ENCODE data around the gene CAMK2D. TPM values are rescaled to one million over a fixed set of nuclear protein-coding genes. Genes with fewer than 3 reads are reported as not detected.

Gene CAMK2D
- total RNA-seq, 1 experiment from 2014 or later, result 29.5 TPM

DNA sequence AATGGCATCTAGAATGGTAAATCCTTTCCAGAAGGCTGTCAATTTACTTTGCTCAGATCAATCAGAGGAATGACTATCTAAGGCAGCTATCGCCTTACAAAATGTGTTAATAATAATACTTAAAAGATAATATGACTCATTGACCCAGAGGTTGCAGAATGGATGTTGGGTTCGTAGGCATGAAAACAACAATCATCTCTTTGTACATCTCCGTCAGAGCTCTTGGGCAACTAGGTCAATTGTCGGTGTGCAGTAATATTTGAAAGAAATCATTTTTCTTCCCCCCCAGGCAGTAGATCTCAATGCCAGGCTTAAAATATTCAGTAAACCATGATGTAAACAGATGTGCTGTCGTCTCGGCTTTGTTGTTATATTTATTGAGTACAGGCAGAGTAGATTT, 165.1 kb downstream of the CAMK2D start:
- DNase-seq (ENCODE audit: low read depth, low spot score), result no peak
- Histone ChIP-seq H3K4me3 (ENCODE audit: low read depth in 2 of 2, low read length in 2 of 2) (no peak overlapping the region), H3K36me3 (ENCODE audit: control insufficient read depth, insufficient read depth, low read length) (no peaks in the 10 kb centered on the region), H3K9me3 (ENCODE audit: control insufficient read depth, insufficient read depth, low read depth, low read length) (no peaks in the 10 kb centered on the region), H3K4me1 (ENCODE audit: control insufficient read depth, insufficient read depth, low read length) (no peaks in the 10 kb centered on the region), H3K27me3 (ENCODE audit: control insufficient read depth, insufficient read depth, low read length) (no peaks in the 10 kb centered on the region), H3K27ac (ENCODE audit: low read length) (no peak overlapping the region)
- TF ChIP-seq, protein P1, sequence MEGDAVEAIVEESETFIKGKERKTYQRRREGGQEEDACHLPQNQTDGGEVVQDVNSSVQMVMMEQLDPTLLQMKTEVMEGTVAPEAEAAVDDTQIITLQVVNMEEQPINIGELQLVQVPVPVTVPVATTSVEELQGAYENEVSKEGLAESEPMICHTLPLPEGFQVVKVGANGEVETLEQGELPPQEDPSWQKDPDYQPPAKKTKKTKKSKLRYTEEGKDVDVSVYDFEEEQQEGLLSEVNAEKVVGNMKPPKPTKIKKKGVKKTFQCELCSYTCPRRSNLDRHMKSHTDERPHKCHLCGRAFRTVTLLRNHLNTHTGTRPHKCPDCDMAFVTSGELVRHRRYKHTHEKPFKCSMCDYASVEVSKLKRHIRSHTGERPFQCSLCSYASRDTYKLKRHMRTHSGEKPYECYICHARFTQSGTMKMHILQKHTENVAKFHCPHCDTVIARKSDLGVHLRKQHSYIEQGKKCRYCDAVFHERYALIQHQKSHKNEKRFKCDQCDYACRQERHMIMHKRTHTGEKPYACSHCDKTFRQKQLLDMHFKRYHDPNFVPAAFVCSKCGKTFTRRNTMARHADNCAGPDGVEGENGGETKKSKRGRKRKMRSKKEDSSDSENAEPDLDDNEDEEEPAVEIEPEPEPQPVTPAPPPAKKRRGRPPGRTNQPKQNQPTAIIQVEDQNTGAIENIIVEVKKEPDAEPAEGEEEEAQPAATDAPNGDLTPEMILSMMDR (IDR thresholded peaks at IDR 0.05), result no peak
- TF ChIP-seq TCF7L2 (IDR thresholded peaks at IDR 0.05; ENCODE audit: low read depth, low read length) (no peak), SIN3A (IDR thresholded peaks at IDR 0.05; ENCODE audit: borderline replicate concordance, insufficient read depth, low read depth, low read length) (no peak), POLR2AphosphoS5 (IDR thresholded peaks at IDR 0.05; ENCODE audit: low read depth, low read length) (no peak)
- TF ChIP-seq, protein P2, sequence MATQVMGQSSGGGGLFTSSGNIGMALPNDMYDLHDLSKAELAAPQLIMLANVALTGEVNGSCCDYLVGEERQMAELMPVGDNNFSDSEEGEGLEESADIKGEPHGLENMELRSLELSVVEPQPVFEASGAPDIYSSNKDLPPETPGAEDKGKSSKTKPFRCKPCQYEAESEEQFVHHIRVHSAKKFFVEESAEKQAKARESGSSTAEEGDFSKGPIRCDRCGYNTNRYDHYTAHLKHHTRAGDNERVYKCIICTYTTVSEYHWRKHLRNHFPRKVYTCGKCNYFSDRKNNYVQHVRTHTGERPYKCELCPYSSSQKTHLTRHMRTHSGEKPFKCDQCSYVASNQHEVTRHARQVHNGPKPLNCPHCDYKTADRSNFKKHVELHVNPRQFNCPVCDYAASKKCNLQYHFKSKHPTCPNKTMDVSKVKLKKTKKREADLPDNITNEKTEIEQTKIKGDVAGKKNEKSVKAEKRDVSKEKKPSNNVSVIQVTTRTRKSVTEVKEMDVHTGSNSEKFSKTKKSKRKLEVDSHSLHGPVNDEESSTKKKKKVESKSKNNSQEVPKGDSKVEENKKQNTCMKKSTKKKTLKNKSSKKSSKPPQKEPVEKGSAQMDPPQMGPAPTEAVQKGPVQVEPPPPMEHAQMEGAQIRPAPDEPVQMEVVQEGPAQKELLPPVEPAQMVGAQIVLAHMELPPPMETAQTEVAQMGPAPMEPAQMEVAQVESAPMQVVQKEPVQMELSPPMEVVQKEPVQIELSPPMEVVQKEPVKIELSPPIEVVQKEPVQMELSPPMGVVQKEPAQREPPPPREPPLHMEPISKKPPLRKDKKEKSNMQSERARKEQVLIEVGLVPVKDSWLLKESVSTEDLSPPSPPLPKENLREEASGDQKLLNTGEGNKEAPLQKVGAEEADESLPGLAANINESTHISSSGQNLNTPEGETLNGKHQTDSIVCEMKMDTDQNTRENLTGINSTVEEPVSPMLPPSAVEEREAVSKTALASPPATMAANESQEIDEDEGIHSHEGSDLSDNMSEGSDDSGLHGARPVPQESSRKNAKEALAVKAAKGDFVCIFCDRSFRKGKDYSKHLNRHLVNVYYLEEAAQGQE (IDR thresholded peaks at IDR 0.05; ENCODE audit: insufficient read depth in 1 of 2, low read depth in 2 of 2, low read length in 1 of 2), result no peak
- ChIA-PET POLR2A (no interaction called here), CTCF (interaction anchor here (0.7 kb wide), 1 partner anchor 27 kb away, joined by 7 read pairs; no protein-coding TSS in a partner anchor)
- BruUV-seq (replicated peaks), result no TSS peak
- ATAC-seq, result no peak
- in situ Hi-C loops (cut with HindIII; ENCODE audit: low pct_unique_long_range_greater_than_20kb, low sequenced_read_pairs) (no loop called here), intact Hi-C loops (cut with micrococcal nuclease; ENCODE audit: unreplicated experiment) (no loop called here)

DNA sequence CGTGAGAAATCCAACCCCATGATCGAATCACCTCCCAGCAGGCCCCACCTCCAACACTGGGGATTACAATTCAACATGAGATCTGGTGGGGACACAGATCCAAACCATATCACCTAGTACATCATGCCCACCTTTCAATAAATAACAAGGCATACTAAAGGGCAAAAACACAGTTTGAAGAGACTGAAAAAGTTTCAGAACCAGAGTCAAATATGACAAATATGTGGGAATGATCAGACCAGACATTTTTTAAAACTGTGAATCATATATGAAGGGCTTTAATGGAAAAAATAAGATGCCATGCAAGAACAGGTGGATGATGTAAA, 167.3 kb downstream of the CAMK2D start:
- Histone ChIP-seq H3K27ac (ENCODE audit: low read length) (no peak overlapping the region), H3K4me3 (ENCODE audit: low read depth in 2 of 2, low read length in 2 of 2) (no peak overlapping the region), H3K27me3 (ENCODE audit: control insufficient read depth, insufficient read depth, low read length) (no peaks in the 10 kb centered on the region), H3K9me3 (ENCODE audit: control insufficient read depth, insufficient read depth, low read depth, low read length) (no peaks in the 10 kb centered on the region), H3K36me3 (ENCODE audit: control insufficient read depth, insufficient read depth, low read length) (no peaks in the 10 kb centered on the region), H3K4me1 (ENCODE audit: control insufficient read depth, insufficient read depth, low read length) (no peaks in the 10 kb centered on the region)
- ChIA-PET POLR2A (no interaction called here), CTCF (no interaction called here)
- in situ Hi-C loops (cut with HindIII; ENCODE audit: low pct_unique_long_range_greater_than_20kb, low sequenced_read_pairs) (no loop called here), intact Hi-C loops (cut with micrococcal nuclease; ENCODE audit: unreplicated experiment) (no loop called here)
- no TSS peak for BruUV-seq (replicated peaks)
- DNase-seq (ENCODE audit: low read depth, low spot score) (no peak), ATAC-seq (no peak)
- TF ChIP-seq SIN3A (IDR thresholded peaks at IDR 0.05; ENCODE audit: borderline replicate concordance, insufficient read depth, low read depth, low read length), result no peak
- TF ChIP-seq, protein P2 (IDR thresholded peaks at IDR 0.05; ENCODE audit: insufficient read depth in 1 of 2, low read depth in 2 of 2, low read length in 1 of 2), result no peak
- TF ChIP-seq TCF7L2 (IDR thresholded peaks at IDR 0.05; ENCODE audit: low read depth, low read length), result no peak
- TF ChIP-seq POLR2AphosphoS5 (IDR thresholded peaks at IDR 0.05; ENCODE audit: low read depth, low read length), result no peak
- TF ChIP-seq, protein P1 (IDR thresholded peaks at IDR 0.05), result no peak
